PC-9 (cell line): ENCODE measurements around the gene CPSF4L. TPM values are rescaled to one million over a fixed set of nuclear protein-coding genes. Genes with fewer than 3 reads are reported as not detected.

Source experiments
- BruUV-seq: library from RNA; stranded (reverse); fragments of 400-500 nt; replicated peaks from 2 replicates; lab custom pipeline; 2021; lab: Mats Ljungman, UMichigan
- CTCF ChIA-PET: fragments of 300-600 bp; sonication (Branson Sonifier 250); formaldehyde crosslinking; loops from one replicate; lab custom pipeline; 2022; ENCODE audit warnings: antibody characterized with exemption; lab: Charles Lee
- POLR2A ChIA-PET: fragments of 300-600 bp; sonication (Branson Sonifier 250); formaldehyde crosslinking; loops from one replicate; lab custom pipeline; 2022; ENCODE audit warnings: antibody characterized with exemption; ENCODE audit not compliant: unreplicated experiment; lab: Charles Lee
- DNase-seq, 2 experiments: peaks; one replicate each; pipeline versions ENCODE4 v3.0.0 to v3.0.0-alpha.2; 2015 to 2022; ENCODE audit warnings: mixed read lengths in 1 of 2
- H2AFZ ChIP-seq: fragments of 200-600 bp; sonication (generic); 2 replicates; pipeline ENCODE4 v1.8.1; 2017; ENCODE audit warnings: antibody characterized with exemption
- H3F3A ChIP-seq: fragments of 200-600 bp; sonication (generic); 2 replicates; pipeline ENCODE4 v1.8.1; 2017; ENCODE audit warnings: antibody characterized with exemption, mild to moderate bottlenecking, low read depth; ENCODE audit not compliant: insufficient read depth
- H3K27ac ChIP-seq: fragments of 200-600 bp; sonication (generic); 2 replicates; pipeline ENCODE4 v1.6.1; 2016; ENCODE audit warnings: mixed run types
- H3K27me3 ChIP-seq: fragments of 200-600 bp; sonication (generic); 2 replicates; pipeline ENCODE4 v1.6.1; 2016; ENCODE audit warnings: low read depth, mixed run types; ENCODE audit not compliant: insufficient read depth
- H3K36me3 ChIP-seq: fragments of 200-600 bp; sonication (generic); 2 replicates; pipeline ENCODE4 v1.6.1; 2016; ENCODE audit warnings: low read depth, mixed run types
- H3K4me1 ChIP-seq: fragments of 200-600 bp; sonication (generic); replicated peaks from 2 replicates; pipeline ENCODE4 v1.6.1; 2016; ENCODE audit warnings: mixed run types; ENCODE audit not compliant: insufficient read depth
- H3K4me2 ChIP-seq: fragments of 200-600 bp; sonication (generic); 2 replicates; pipeline ENCODE4 v1.6.1; 2017; ENCODE audit warnings: mixed run types
- H3K4me3 ChIP-seq: fragments of 200-600 bp; sonication (generic); 2 replicates; pipeline ENCODE4 v1.6.1; 2016; ENCODE audit warnings: mixed run types
- H3K79me2 ChIP-seq: fragments of 200-600 bp; sonication (generic); 2 replicates; pipeline ENCODE4 v1.6.1; 2017; ENCODE audit warnings: low read depth, mixed run types
- H3K9me2 ChIP-seq: fragments of 200-600 bp; sonication (generic); 2 replicates; pipeline ENCODE4 v1.8.1; 2017; ENCODE audit warnings: mild to moderate bottlenecking; ENCODE audit not compliant: insufficient read depth
- H3K9me3 ChIP-seq: fragments of 200-600 bp; sonication (generic); 2 replicates; pipeline ENCODE4 v1.8.1; 2016; ENCODE audit warnings: low read depth; ENCODE audit not compliant: insufficient read depth
- H4K20me1 ChIP-seq: fragments of 200-600 bp; sonication (generic); 2 replicates; pipeline ENCODE4 v1.8.1; 2017; ENCODE audit not compliant: insufficient read depth
- EZH2 ChIP-seq: fragments of 200-600 bp; sonication (generic); IDR thresholded peaks from 2 replicates; pipeline ENCODE4 v1.8.0; 2017; ENCODE audit warnings: antibody characterized with exemption, low read depth
- intact Hi-C: fragments of 100-400 bp; cut with micrococcal nuclease; formaldehyde crosslinking; loops from one replicate; pipeline ENCODE4 v1.10.0; 2022; ENCODE audit not compliant: unreplicated experiment
- total RNA-seq: library from RNA; stranded (reverse); gene quantifications from 2 replicates; pipeline ENCODE4 v1.2.3, GENCODE V29; 2021
- TF ChIP-seq, protein P1 (sequence below): fragments of 200-600 bp; sonication (generic); conservative IDR thresholded peaks from 2 replicates; pipeline ENCODE4 v1.6.1; 2017; ENCODE audit warnings: mixed run types, antibody characterized with exemption, mild to moderate bottlenecking, moderate library complexity

CPSF4L gene
- total RNA-seq, 1 experiment from 2014 or later: 0.52 TPM

GRCh38 chr17:73262676-73263642 is 1.3 kb upstream of the CPSF4L start:
- POLR2A ChIA-PET: interaction anchor here (0.6 kb wide), 1 partner anchor 21 kb away, joined by 5 read pairs; no protein-coding TSS in a partner anchor

GRCh38 chr17:73261952-73262675 is 434 bp upstream of the CPSF4L start:
- H2AFZ ChIP-seq: no peak overlapping the region
- H3K4me1 ChIP-seq: peaks cover 2% of the 10 kb centered on the region; the same call in 1 of the 2 replicates
- DNase-seq: no peak
- H3K4me3 ChIP-seq: no peak overlapping the region
- H3K27me3 ChIP-seq: no peaks in the 10 kb centered on the region
- H3K36me3 ChIP-seq: no peaks in the 10 kb centered on the region
- POLR2A ChIA-PET: interaction anchor here (0.5 to 0.6 kb wide), 2 partner anchors 20 to 49 kb away, joined by 5 read pairs; no protein-coding TSS in a partner anchor
- no peak for TF ChIP-seq EZH2
- TF ChIP-seq, protein P1, sequence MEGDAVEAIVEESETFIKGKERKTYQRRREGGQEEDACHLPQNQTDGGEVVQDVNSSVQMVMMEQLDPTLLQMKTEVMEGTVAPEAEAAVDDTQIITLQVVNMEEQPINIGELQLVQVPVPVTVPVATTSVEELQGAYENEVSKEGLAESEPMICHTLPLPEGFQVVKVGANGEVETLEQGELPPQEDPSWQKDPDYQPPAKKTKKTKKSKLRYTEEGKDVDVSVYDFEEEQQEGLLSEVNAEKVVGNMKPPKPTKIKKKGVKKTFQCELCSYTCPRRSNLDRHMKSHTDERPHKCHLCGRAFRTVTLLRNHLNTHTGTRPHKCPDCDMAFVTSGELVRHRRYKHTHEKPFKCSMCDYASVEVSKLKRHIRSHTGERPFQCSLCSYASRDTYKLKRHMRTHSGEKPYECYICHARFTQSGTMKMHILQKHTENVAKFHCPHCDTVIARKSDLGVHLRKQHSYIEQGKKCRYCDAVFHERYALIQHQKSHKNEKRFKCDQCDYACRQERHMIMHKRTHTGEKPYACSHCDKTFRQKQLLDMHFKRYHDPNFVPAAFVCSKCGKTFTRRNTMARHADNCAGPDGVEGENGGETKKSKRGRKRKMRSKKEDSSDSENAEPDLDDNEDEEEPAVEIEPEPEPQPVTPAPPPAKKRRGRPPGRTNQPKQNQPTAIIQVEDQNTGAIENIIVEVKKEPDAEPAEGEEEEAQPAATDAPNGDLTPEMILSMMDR: no peak
- no TSS peak for BruUV-seq
- no peaks in the 10 kb centered on the region for H3K79me2 ChIP-seq
- CTCF ChIA-PET: no interaction called here
- H3K4me2 ChIP-seq: no peak overlapping the region
- H3F3A ChIP-seq: no peaks in the 10 kb centered on the region
- intact Hi-C loops: no loop called here
- H4K20me1 ChIP-seq: no peaks in the 10 kb centered on the region
- no peaks in the 10 kb centered on the region for H3K9me2 ChIP-seq
- H3K27ac ChIP-seq: no peak overlapping the region
- H3K9me3 ChIP-seq: no peaks in the 10 kb centered on the region

More at GRCh38 chr17:73262676-73263642, 1.3 kb upstream of the CPSF4L start:
- H3K27ac ChIP-seq: no peak overlapping the region
- intact Hi-C loops: no loop called here
- no peak for DNase-seq
- no peaks in the 10 kb centered on the region for H3K79me2 ChIP-seq
- peaks cover 11% of the 10 kb centered on the region for H3K4me1 ChIP-seq
- no peaks in the 10 kb centered on the region for H3K9me3 ChIP-seq
- H3K9me2 ChIP-seq: no peaks in the 10 kb centered on the region
- BruUV-seq: no TSS peak
- H3F3A ChIP-seq: no peaks in the 10 kb centered on the region
- TF ChIP-seq, protein P1: no peak
- TF ChIP-seq EZH2: no peak
- H3K27me3 ChIP-seq: no peaks in the 10 kb centered on the region
- H3K4me2 ChIP-seq: no peak overlapping the region
- H4K20me1 ChIP-seq: no peaks in the 10 kb centered on the region
- no peak overlapping the region for H3K4me3 ChIP-seq
- H3K36me3 ChIP-seq: no peaks in the 10 kb centered on the region
- no peak overlapping the region for H2AFZ ChIP-seq
- CTCF ChIA-PET: interaction anchor here (0.7 kb wide), 1 partner anchor 48 kb away, joined by 7 read pairs; no protein-coding TSS in a partner anchor

- no peak for DNase-seq
- no peak overlapping the region for H3K4me2 ChIP-seq
- H3K4me1 ChIP-seq: no peaks in the 10 kb centered on the region
- H4K20me1 ChIP-seq: no peaks in the 10 kb centered on the region
- ChIA-PET CTCF (no interaction called here), POLR2A (no interaction called here)
- H2AFZ ChIP-seq: no peak overlapping the region
- H3K27ac ChIP-seq: no peak overlapping the region
- H3K36me3 ChIP-seq: no peaks in the 10 kb centered on the region
- H3K9me3 ChIP-seq: no peaks in the 10 kb centered on the region
- no peaks in the 10 kb centered on the region for H3K79me2 ChIP-seq
- H3K9me2 ChIP-seq: no peaks in the 10 kb centered on the region
- H3K4me3 ChIP-seq: no peak overlapping the region
- TF ChIP-seq, protein P1: no peak
- no peak for TF ChIP-seq EZH2
- no peaks in the 10 kb centered on the region for H3F3A ChIP-seq
- H3K27me3 ChIP-seq: no peaks in the 10 kb centered on the region
- intact Hi-C loops: loop anchor here (5.0 to 10.0 kb wide), 2 partner anchors 35 to 917 kb away; no protein-coding TSS in a partner anchor
- BruUV-seq: no TSS peak
Observed at GRCh38 chr17:73257516-73257915, 4.2 kb downstream of the CPSF4L start.
